ENCODE data around the gene OR52E5.

The OR52E5 gene

GRCh38 chr11:5892908-5893307, at the start of gene OR52E5:
Gene OR52E5, plus strand, starts transcription at chr11:5893208. Its CDS starts 7,569 bp downstream, at chr11:5900777.
- DNase-seq = no peak

- DNase-seq = no peak
Measured at GRCh38 chr11:5846701-5847100, 46.3 kb upstream of the OR52E5 start.

GRCh38 chr11:5847711-5848110, 45.3 kb upstream of the OR52E5 start:
- DNase-seq = no peak

- no peak for DNase-seq
Measured at GRCh38 chr11:5851002-5851401, 42.0 kb upstream of the OR52E5 start.

GRCh38 chr11:5857590-5857989, 35.4 kb upstream of the OR52E5 start, which contains the start of gene OR52E8:
Gene OR52E8, minus strand, starts transcription at chr11:5857690. Its CDS starts 0 bp downstream, at chr11:5857690.
- DNase-seq = no peak

- no peak for DNase-seq
Measured at GRCh38 chr11:5865826-5866225, 27.2 kb upstream of the OR52E5 start.

GRCh38 chr11:5878564-5878963, 14.4 kb upstream of the OR52E5 start:
- no peak for DNase-seq

GRCh38 chr11:5880329-5880728, 12.7 kb upstream of the OR52E5 start, which contains the start of gene OR52E4:
Gene OR52E4, plus strand, starts transcription at chr11:5880629. Its CDS starts 3,664 bp downstream, at chr11:5884293.
- no peak for DNase-seq

- DNase-seq = no peak
Measured at GRCh38 chr11:5881756-5882155, 11.3 kb upstream of the OR52E5 start.

GRCh38 chr11:5887172-5887571, 5.8 kb upstream of the OR52E5 start:
- no peak for DNase-seq

GRCh38 chr11:5887661-5888060, 5.3 kb upstream of the OR52E5 start:
- DNase-seq = no peak

GRCh38 chr11:5891216-5891800, 1.7 kb upstream of the OR52E5 start:
- DNase-seq = peak in 1 of 2 experiments; percentile 33

- DNase-seq = no peak
Measured at GRCh38 chr11:5899534-5899933, 6.5 kb downstream of the OR52E5 start.

GRCh38 chr11:5910540-5910939, 17.5 kb downstream of the OR52E5 start:
- DNase-seq = no peak

- no peak for DNase-seq
Measured at GRCh38 chr11:5922749-5923426, 29.9 kb downstream of the OR52E5 start.

- no peak for DNase-seq
Measured at GRCh38 chr11:5923427-5923776, 30.4 kb downstream of the OR52E5 start.

- no peak for DNase-seq
Measured at GRCh38 chr11:5923794-5924193, 30.8 kb downstream of the OR52E5 start.

GRCh38 chr11:5928271-5928670, 35.3 kb downstream of the OR52E5 start:
- DNase-seq = no peak

- DNase-seq = no peak
Measured at GRCh38 chr11:5928811-5929210, 35.8 kb downstream of the OR52E5 start.

- DNase-seq = no peak
Measured at GRCh38 chr11:5929571-5930368, 36.8 kb downstream of the OR52E5 start.

GRCh38 chr11:5930614-5931013, 37.6 kb downstream of the OR52E5 start:
- no peak for DNase-seq

GRCh38 chr11:5931061-5931460, 38.1 kb downstream of the OR52E5 start:
- DNase-seq = no peak

GRCh38 chr11:5932671-5933070, 39.7 kb downstream of the OR52E5 start:
- DNase-seq = no peak

- no peak for DNase-seq
Measured at GRCh38 chr11:5933116-5933515, 40.1 kb downstream of the OR52E5 start.

All from NCI-H526 (cell line).